ENCODE results near the gene NTMT1. TPM values are rescaled to one million over a fixed set of nuclear protein-coding genes. Genes with fewer than 3 reads are reported as not detected.

The NTMT1 gene
- total and polyA plus RNA-seq, 7 donors = 67.5 to 178 (median 92.9) TPM

- Histone ChIP-seq H3K9me3 (no peaks in the 10 kb centered on the region), H3K27me3 (ENCODE audit: insufficient read depth in 3 of 3, low read length in 2 of 3) (peaks cover 0 to 60% (median 13%) of the 10 kb centered on the region in 3 donors), H3K27ac (no peak overlapping the region), H3K36me3 (ENCODE audit: insufficient read depth in 1 of 2, low read depth in 1 of 2) (no peaks in the 10 kb centered on the region), H3K4me1 (no peaks in the 10 kb centered on the region), H3K4me3 (no peak overlapping the region)
- intact Hi-C loops (cut with DNase I) = no loop called here
- ATAC-seq (no peak), DNase-seq (no peak)
- 77 to 85% (median 80%) methylated on average over 4 of the region's 4 CpGs for WGBS, 3 donors
- TF ChIP-seq CTCF (IDR thresholded peaks at IDR 0.05) = no peak
These were observed 50.3 kb downstream of the NTMT1 start for GRCh38 chr9:129676287-129676686.

GRCh38 chr9:129676975-129677374, 51.0 kb downstream of the NTMT1 start:
- WGBS, 3 donors = 50 to 51% (median 51%) methylated on average over 12 of the region's 12 CpGs
- no peak for ATAC-seq
- DNase-seq = peak in 1 of 2 donors; percentile 44
- Histone ChIP-seq H3K4me1 (no peaks in the 10 kb centered on the region), H3K4me3 (peak overlapping the region; percentile 4), H3K27ac (no peak overlapping the region), H3K9me3 (no peaks in the 10 kb centered on the region), H3K36me3 (ENCODE audit: insufficient read depth in 1 of 2, low read depth in 1 of 2) (no peaks in the 10 kb centered on the region), H3K27me3 (ENCODE audit: insufficient read depth in 3 of 3, low read length in 2 of 3) (peaks cover 0 to 64% (median 13%) of the 10 kb centered on the region in 3 donors)
- intact Hi-C loops (cut with DNase I) = no loop called here
- no peak for TF ChIP-seq CTCF (IDR thresholded peaks at IDR 0.05)

- Histone ChIP-seq H3K27ac (no peak overlapping the region), H3K4me1 (no peaks in the 10 kb centered on the region), H3K9me3 (no peaks in the 10 kb centered on the region), H3K36me3 (ENCODE audit: insufficient read depth in 1 of 2, low read depth in 1 of 2) (no peaks in the 10 kb centered on the region), H3K4me3 (peak overlapping the region; percentile 4), H3K27me3 (ENCODE audit: insufficient read depth in 3 of 3, low read length in 2 of 3) (peaks cover 0 to 69% (median 13%) of the 10 kb centered on the region in 3 donors)
- ATAC-seq = no peak
- TF ChIP-seq CTCF (IDR thresholded peaks at IDR 0.05) = no peak
- no peak for DNase-seq
- WGBS, 3 donors = 32 to 37% (median 33%) methylated on average over 9 of the region's 9 CpGs
- intact Hi-C loops (cut with DNase I) = no loop called here
These were observed 51.5 kb downstream of the NTMT1 start for GRCh38 chr9:129677456-129677855.

- peaks cover 0 to 70% (median 13%) of the 10 kb centered on the region in 3 donors for H3K27me3 ChIP-seq (ENCODE audit: insufficient read depth in 3 of 3, low read length in 2 of 3)
- intact Hi-C loops (cut with DNase I) = no loop called here
- no peak for TF ChIP-seq CTCF (IDR thresholded peaks at IDR 0.05)
These were observed 52.9 kb downstream of the NTMT1 start for GRCh38 chr9:129678844-129679243.

GRCh38 chr9:129679537-129679936, 53.6 kb downstream of the NTMT1 start:
- ATAC-seq = no peak

More at GRCh38 chr9:129678844-129679243, 52.9 kb downstream of the NTMT1 start:
- ATAC-seq = no peak
- WGBS, 3 donors = 72 to 75% (median 72%) methylated on average over 9 of the region's 9 CpGs
- Histone ChIP-seq H3K36me3 (ENCODE audit: insufficient read depth in 1 of 2, low read depth in 1 of 2) (no peaks in the 10 kb centered on the region), H3K4me1 (no peaks in the 10 kb centered on the region), H3K27ac (no peak overlapping the region), H3K4me3 (no peak overlapping the region), H3K9me3 (no peaks in the 10 kb centered on the region)
- no peak for DNase-seq

More at GRCh38 chr9:129679537-129679936, 53.6 kb downstream of the NTMT1 start:
- intact Hi-C loops (cut with DNase I) = no loop called here
- Histone ChIP-seq H3K36me3 (ENCODE audit: insufficient read depth in 1 of 2, low read depth in 1 of 2) (no peaks in the 10 kb centered on the region), H3K27ac (no peak overlapping the region), H3K4me1 (no peaks in the 10 kb centered on the region), H3K4me3 (no peak overlapping the region), H3K9me3 (no peaks in the 10 kb centered on the region), H3K27me3 (ENCODE audit: insufficient read depth in 3 of 3, low read length in 2 of 3) (peaks cover 0 to 72% (median 13%) of the 10 kb centered on the region in 3 donors)
- WGBS, 3 donors = 60 to 71% (median 67%) methylated on average over 8 to 9 of the region's 9 CpGs
- DNase-seq = no peak
- no peak for TF ChIP-seq CTCF (IDR thresholded peaks at IDR 0.05)

All from psoas muscle (tissue), 8 donors.